Upper lobe of left lung (tissue), 4 donors: ENCODE data around the gene DDX27.

Experiments
- POLR2AphosphoS5 ChIP-seq, 2 donors: sonication (generic); formaldehyde crosslinking; IDR thresholded peaks; one replicate each; pipeline ENCODE4 v1.5.1; 2017; ENCODE audit warnings: antibody characterized with exemption in 2 of 2
- TF ChIP-seq, protein P1 (sequence below), 6 experiments: fragments of 450-650 bp in 4 of 6; fragments of 200-600 bp in 2 of 6; sonication (generic) in 2 of 6; IDR thresholded peaks; one replicate each; pipeline ENCODE4 v1.5.1; 2016 to 2019; ENCODE audit warnings: antibody characterized with exemption in 6 of 6

DNA sequence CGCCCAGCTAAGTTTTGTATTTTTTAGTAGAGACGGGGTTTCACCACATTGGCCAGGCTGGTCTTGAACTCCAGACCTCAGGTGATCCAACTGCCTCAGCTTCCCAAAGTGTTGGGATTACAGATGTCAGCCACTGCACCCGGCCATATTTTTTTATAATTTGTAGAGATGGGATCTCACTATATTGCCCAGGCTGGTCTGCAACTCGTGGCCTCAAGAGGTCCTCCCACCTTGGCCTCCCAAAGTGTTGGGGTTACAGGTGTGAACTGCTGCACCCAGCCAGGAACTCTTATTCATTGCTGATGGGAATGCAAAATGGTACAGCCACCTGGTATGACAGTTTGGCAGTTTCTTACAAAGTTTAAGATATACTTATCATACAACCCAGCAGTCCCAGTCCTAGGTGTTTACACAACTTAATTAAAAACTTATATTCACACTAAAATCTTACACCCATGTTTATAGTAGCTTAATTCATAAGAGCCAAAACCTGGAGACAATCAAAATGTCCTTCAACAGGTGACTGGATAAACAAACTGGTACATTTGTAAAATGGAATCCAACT, 19.4 kb upstream of the DDX27 start:
- no peak for TF ChIP-seq POLR2AphosphoS5 (IDR thresholded peaks at IDR 0.05)
- TF ChIP-seq, protein P1, sequence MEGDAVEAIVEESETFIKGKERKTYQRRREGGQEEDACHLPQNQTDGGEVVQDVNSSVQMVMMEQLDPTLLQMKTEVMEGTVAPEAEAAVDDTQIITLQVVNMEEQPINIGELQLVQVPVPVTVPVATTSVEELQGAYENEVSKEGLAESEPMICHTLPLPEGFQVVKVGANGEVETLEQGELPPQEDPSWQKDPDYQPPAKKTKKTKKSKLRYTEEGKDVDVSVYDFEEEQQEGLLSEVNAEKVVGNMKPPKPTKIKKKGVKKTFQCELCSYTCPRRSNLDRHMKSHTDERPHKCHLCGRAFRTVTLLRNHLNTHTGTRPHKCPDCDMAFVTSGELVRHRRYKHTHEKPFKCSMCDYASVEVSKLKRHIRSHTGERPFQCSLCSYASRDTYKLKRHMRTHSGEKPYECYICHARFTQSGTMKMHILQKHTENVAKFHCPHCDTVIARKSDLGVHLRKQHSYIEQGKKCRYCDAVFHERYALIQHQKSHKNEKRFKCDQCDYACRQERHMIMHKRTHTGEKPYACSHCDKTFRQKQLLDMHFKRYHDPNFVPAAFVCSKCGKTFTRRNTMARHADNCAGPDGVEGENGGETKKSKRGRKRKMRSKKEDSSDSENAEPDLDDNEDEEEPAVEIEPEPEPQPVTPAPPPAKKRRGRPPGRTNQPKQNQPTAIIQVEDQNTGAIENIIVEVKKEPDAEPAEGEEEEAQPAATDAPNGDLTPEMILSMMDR (IDR thresholded peaks at IDR 0.05), result no peak
